Endodermal cell (in vitro differentiated cells): Measurements from ENCODE around the gene NDOR1. TPM values are rescaled to one million over a fixed set of nuclear protein-coding genes. Genes with fewer than 3 reads are reported as not detected.

ENCODE experiments used
- DNase-seq: peaks from one replicate; pipeline ENCODE4 v3.0.0-alpha.2; 2017
- H3K27ac ChIP-seq: 2 replicates; pipeline ENCODE4 v1.5.1; 2013; ENCODE audit warnings: mild to moderate bottlenecking, low read depth, low read length, moderate library complexity
- H3K27me3 ChIP-seq: 2 replicates; pipeline ENCODE4 v1.6.1; 2013; ENCODE audit warnings: mild to moderate bottlenecking, low read length, moderate library complexity; ENCODE audit not compliant: insufficient read depth, control insufficient read depth, poor library complexity, severe bottlenecking
- H3K36me3 ChIP-seq: 2 replicates; pipeline ENCODE4 v1.7.0; 2013; ENCODE audit warnings: mild to moderate bottlenecking, low read length, moderate library complexity; ENCODE audit not compliant: control insufficient read depth, insufficient read depth
- H3K4me1 ChIP-seq: one replicate; pipeline ENCODE4 v1.7.0; 2013; ENCODE audit warnings: low read length; ENCODE audit not compliant: control insufficient read depth, insufficient read depth
- H3K4me3 ChIP-seq: 2 replicates; pipeline ENCODE4 v1.5.1; 2013; ENCODE audit warnings: mild to moderate bottlenecking, low read length, moderate library complexity
- H3K9ac ChIP-seq: 2 replicates; pipeline ENCODE4 v1.6.1; 2013; ENCODE audit warnings: mild to moderate bottlenecking, low read length, moderate library complexity; ENCODE audit not compliant: poor library complexity, severe bottlenecking; ENCODE audit errors: extremely low read depth
- H3K9me3 ChIP-seq: 2 replicates; pipeline ENCODE4 v1.6.1; 2013; ENCODE audit warnings: mild to moderate bottlenecking, low read length, moderate library complexity; ENCODE audit not compliant: control insufficient read depth
- H3K27ac Mint-ChIP-seq: 2 replicates; pipeline ENCODE4 v1.8.0; 2020; ENCODE audit warnings: mixed read lengths
- H3K27me3 Mint-ChIP-seq: 2 replicates; pipeline ENCODE4 v1.8.0; 2021; ENCODE audit warnings: mild to moderate bottlenecking, mixed read lengths; ENCODE audit not compliant: insufficient read depth
- H3K36me3 Mint-ChIP-seq: 2 replicates; pipeline ENCODE4 v1.8.0; 2020; ENCODE audit warnings: low read depth, mixed read lengths
- H3K4me1 Mint-ChIP-seq: 2 replicates; pipeline ENCODE4 v1.8.0; 2020; ENCODE audit warnings: mixed read lengths
- H3K4me3 Mint-ChIP-seq: 2 replicates; pipeline ENCODE4 v1.8.0; 2020; ENCODE audit warnings: mild to moderate bottlenecking, moderate library complexity, mixed read lengths
- H3K9me3 Mint-ChIP-seq: 2 replicates; pipeline ENCODE4 v1.8.0; 2020; ENCODE audit warnings: mild to moderate bottlenecking, mixed read lengths
- WGBS, 2 experiments: methylation state at CpG; one replicate each; pipeline versions ENCODE4 v1.1.5 to v1.1.7; 2013; ENCODE audit warnings: missing lambda C conversion rate in 2 of 2, mixed read lengths in 1 of 2; ENCODE audit not compliant: insufficient coverage in 1 of 2, insufficient read length in 1 of 2; 5-methylcytosine and 5-hydroxymethylcytosine counted together
- total RNA-seq, 2 donors: library from RNA; stranded (reverse); fragmentation: NEBNext Ultra II Directional in 1 of 2; extraction: Animal tissue kit (Norgen Biotek cat#: 25700) in 1 of 2; gene quantifications; 2 replicates in 1 of 2; 3 replicates in 1 of 2; pipeline ENCODE4 v1.2.1, GENCODE V29; 2021
- TF ChIP-seq, protein P1 (sequence below): fragments of 200-600 bp; sonication (generic); conservative IDR thresholded peaks from 2 replicates; pipeline ENCODE4 v1.5.0; 2021; ENCODE audit warnings: antibody characterized with exemption, mild to moderate bottlenecking

The NDOR1 gene
- total RNA-seq, 2 donors from 2014 or later, result 39.2 to 41.4 TPM

DNA sequence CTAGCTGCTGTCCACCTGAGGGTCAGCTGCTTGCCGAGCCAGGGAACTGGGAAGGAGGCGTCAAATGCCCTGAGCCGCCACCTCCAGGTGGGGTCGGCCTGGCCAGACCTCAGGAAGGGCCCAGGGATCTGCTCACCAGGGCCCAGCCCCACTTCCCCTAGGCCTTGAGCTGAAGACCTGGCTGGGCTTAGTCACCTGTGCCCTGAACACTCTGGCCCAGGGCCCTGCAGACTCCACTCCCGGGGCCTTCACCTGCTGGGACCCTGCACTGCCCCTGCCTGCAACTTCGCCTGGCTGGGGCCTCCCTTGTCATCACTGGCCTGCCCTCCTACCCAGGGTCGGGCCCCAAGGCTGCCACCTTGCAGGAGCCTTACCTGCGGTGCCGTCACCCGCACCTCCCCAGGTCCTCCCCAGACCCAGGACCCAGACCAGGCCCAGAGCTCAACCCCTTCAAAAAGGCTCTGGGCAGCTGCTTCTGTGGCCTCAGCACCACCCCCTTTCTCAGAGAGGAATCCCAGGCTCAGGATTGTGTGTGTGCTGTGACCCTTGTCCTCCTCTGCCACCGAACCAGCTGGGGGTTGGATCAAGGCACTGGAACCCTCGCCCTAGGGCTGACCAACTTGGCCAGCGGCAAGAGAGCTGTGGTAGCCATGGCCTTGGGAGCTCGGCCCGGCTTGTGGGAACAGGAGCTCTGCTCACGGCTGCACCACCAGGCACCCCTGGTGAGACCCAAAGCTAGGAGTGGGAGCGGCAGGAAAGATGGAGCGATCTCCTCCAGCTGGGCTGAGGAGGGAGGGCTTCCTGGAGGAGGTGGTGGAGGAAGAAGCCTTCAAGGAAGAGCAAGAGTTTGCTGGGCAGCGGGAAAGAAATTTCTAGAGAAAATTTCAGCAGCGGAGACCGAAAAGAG, 48.5 kb downstream of the NDOR1 start:
- Mint-ChIP-seq H3K27me3 (peaks cover 2% of the 10 kb centered on the region), H3K36me3 (peaks cover 17% of the 10 kb centered on the region), H3K4me3 (peak overlapping the region; percentile 72), H3K27ac (peak overlapping the region; percentile 80), H3K9me3 (no peaks in the 10 kb centered on the region), H3K4me1 (peaks cover 17% of the 10 kb centered on the region)
- H3K9ac ChIP-seq, result peak overlapping the region; percentile 51
- peak overlapping the region; percentile 87 for H3K4me3 ChIP-seq
- TF ChIP-seq, protein P1, sequence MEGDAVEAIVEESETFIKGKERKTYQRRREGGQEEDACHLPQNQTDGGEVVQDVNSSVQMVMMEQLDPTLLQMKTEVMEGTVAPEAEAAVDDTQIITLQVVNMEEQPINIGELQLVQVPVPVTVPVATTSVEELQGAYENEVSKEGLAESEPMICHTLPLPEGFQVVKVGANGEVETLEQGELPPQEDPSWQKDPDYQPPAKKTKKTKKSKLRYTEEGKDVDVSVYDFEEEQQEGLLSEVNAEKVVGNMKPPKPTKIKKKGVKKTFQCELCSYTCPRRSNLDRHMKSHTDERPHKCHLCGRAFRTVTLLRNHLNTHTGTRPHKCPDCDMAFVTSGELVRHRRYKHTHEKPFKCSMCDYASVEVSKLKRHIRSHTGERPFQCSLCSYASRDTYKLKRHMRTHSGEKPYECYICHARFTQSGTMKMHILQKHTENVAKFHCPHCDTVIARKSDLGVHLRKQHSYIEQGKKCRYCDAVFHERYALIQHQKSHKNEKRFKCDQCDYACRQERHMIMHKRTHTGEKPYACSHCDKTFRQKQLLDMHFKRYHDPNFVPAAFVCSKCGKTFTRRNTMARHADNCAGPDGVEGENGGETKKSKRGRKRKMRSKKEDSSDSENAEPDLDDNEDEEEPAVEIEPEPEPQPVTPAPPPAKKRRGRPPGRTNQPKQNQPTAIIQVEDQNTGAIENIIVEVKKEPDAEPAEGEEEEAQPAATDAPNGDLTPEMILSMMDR, result no peak
- no peaks in the 10 kb centered on the region for H3K27me3 ChIP-seq
- no peaks in the 10 kb centered on the region for H3K9me3 ChIP-seq
- DNase-seq, result peak; percentile 68
- H3K27ac ChIP-seq, result no peak overlapping the region
- peaks cover 21% of the 10 kb centered on the region for H3K36me3 ChIP-seq
- 55 to 65% methylated on average over 14 to 21 of the region's 21 CpGs for WGBS, 2 experiments
- peaks cover 16% of the 10 kb centered on the region for H3K4me1 ChIP-seq

DNA sequence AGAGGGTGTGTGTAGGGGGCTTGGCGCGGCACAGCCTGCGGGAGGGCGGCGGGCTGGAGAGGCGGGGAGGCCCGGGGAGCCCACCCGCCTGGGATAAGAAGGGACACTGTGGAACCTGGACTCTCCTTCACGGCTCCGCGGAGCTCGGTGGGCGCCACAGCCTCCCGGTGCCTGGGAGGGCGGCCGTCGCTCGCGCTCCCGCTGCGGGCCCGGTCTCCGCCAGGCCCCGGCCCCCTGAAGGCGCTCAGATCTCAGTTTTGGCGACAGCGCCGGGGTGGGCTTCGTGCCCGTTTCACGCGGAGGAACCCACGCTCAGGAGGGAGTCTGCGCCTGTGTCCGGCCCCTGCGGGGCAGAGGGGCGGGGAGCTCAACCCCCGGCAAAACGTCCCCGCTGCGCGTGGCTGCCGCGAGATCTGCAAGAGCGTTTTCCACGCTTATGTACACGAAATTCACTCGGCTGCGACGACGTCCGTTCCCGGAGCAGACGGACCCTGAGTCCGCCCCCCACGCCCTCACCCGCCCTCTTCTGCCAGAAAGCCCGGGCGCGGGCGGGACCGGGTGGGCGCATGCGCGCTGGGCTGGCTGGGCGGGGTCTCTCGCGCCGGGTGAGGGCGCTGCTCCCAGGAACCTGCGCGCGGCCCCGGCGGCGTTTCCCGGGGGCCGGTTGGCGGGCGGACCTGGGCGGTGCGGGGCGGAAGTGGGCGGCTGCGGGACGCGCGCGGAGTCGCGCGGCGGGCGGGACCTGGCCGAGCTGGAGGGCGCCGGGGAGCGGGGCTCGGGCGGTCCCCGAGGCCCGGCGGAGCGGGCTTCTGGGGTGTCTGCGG, 49.3 kb downstream of the NDOR1 start, which contains the start of gene NELFB:
Gene NELFB (plus strand): TSS at position 704 of the 824 bp plus-strand sequence.
- peak within 1 kb of the TSS; percentile 80 for H3K27ac Mint-ChIP-seq
- Histone ChIP-seq H3K9me3 (no peaks in the 10 kb centered on the region), H3K9ac (peak within 1 kb of the TSS; percentile 83), H3K36me3 (peaks cover 25% of the 10 kb centered on the region), H3K27ac (peak within 1 kb of the TSS; percentile 60), H3K4me1 (peaks cover 16% of the 10 kb centered on the region), H3K27me3 (no peaks in the 10 kb centered on the region), H3K4me3 (peak within 1 kb of the TSS; percentile 94)
- H3K27me3 Mint-ChIP-seq, result no peaks in the 10 kb centered on the region
- peak within 1 kb of the TSS; percentile 72 for H3K4me3 Mint-ChIP-seq
- peak; percentile 97 for DNase-seq
- WGBS, 2 experiments, result 1 to 2% methylated on average over 13 to 105 of the region's 105 CpGs
- peaks cover 15% of the 10 kb centered on the region for H3K4me1 Mint-ChIP-seq
- H3K9me3 Mint-ChIP-seq, result no peaks in the 10 kb centered on the region
- TF ChIP-seq, protein P1, result no peak
- H3K36me3 Mint-ChIP-seq, result peaks cover 21% of the 10 kb centered on the region

DNA sequence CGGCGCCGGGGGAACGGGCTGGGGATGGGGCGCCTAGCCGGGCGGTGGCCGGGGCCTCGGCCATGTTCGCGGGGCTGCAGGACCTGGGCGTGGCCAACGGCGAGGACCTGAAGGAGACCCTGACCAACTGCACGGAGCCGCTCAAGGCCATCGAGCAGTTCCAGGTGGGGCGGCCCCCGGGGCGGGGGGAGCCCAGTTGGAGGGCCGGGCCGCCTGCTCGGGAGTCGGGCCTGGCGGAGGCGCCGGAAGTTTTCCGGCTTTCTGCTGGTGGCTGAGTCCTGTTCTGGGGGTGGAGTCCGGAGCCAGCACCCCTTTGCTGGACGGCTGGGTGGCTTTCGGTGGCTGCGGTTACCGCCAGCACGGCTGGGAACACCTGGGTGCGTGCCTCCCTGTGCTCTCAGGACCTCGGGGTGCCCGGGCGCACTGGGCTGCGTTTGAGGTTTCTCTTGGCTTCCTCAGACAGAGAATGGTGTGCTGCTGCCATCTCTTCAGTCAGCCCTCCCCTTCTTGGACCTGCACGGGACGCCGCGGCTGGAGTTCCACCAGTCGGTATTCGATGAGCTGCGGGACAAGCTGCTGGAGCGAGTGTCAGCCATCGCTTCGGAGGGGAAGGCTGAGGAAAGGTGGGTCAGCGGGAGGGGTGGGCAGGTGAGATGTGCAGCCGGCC, 50.1 kb downstream of the NDOR1 start:
- H3K36me3 ChIP-seq, result peaks cover 25% of the 10 kb centered on the region
- H3K27ac Mint-ChIP-seq, result no peak overlapping the region
- peaks cover 16% of the 10 kb centered on the region for H3K4me1 ChIP-seq
- H3K27me3 Mint-ChIP-seq, result no peaks in the 10 kb centered on the region
- peak overlapping the region; percentile 72 for H3K4me3 Mint-ChIP-seq
- no peaks in the 10 kb centered on the region for H3K9me3 Mint-ChIP-seq
- peak overlapping the region; percentile 94 for H3K4me3 ChIP-seq
- H3K27ac ChIP-seq, result peak overlapping the region; percentile 60
- TF ChIP-seq, protein P1, result no peak
- no peak for DNase-seq
- peaks cover 21% of the 10 kb centered on the region for H3K36me3 Mint-ChIP-seq
- peak overlapping the region; percentile 83 for H3K9ac ChIP-seq
- 3 to 5% methylated on average over 43 to 51 of the region's 51 CpGs for WGBS, 2 experiments
- peaks cover 10% of the 10 kb centered on the region for H3K4me1 Mint-ChIP-seq
- H3K9me3 ChIP-seq, result no peaks in the 10 kb centered on the region
- H3K27me3 ChIP-seq, result no peaks in the 10 kb centered on the region
